ENCODE results near the gene UBE2D2. TPM values are rescaled to one million over a fixed set of nuclear protein-coding genes. Genes with fewer than 3 reads are reported as not detected.

The UBE2D2 gene
- total and polyA plus RNA-seq, 7 donors: 61.5 to 177 (median 93.0) TPM

- WGBS, 2 donors: 16 to 51% methylated on average over 23 of the region's 23 CpGs
- intact Hi-C loops (cut with DNase I): no loop called here
- Histone ChIP-seq H3K27me3 (peaks cover 0 to 20% (median 0%) of the 10 kb centered on the region in 3 donors), H3K4me3 (peak overlapping the region in 2 of 4 donors; percentile 11 to 86), H3K9me3 (no peaks in the 10 kb centered on the region), H3K36me3 (no peaks in the 10 kb centered on the region), H3K4me1 (peaks cover 0 to 93% (median 90%) of the 10 kb centered on the region in 4 donors), H3K27ac (peak overlapping the region; percentile 92 to 95 (median 94))
- DNase-seq: peak; percentile 91
- no peak for TF ChIP-seq CTCF (IDR thresholded peaks at IDR 0.05)
- TF ChIP-seq POLR2A (IDR thresholded peaks at IDR 0.05): no peak
- TF ChIP-seq EP300 (IDR thresholded peaks at IDR 0.05): no peak
- TF ChIP-seq POLR2AphosphoS5 (IDR thresholded peaks at IDR 0.05): peak in 2 of 4 donors; percentile 25 to 63
Measured at GRCh38 chr5:139651853-139652787, 91.0 kb downstream of the UBE2D2 start.

- Histone ChIP-seq H3K27me3 (peaks cover 0 to 20% (median 0%) of the 10 kb centered on the region in 3 donors), H3K4me3 (peak overlapping the region in 2 of 4 donors; percentile 11 to 86), H3K27ac (peak overlapping the region; percentile 92 to 95 (median 94)), H3K4me1 (peaks cover 0 to 93% (median 90%) of the 10 kb centered on the region in 4 donors), H3K36me3 (no peaks in the 10 kb centered on the region), H3K9me3 (no peaks in the 10 kb centered on the region)
- TF ChIP-seq CTCF (IDR thresholded peaks at IDR 0.05) (peak in 1 of 4 experiments; percentile 18), POLR2A (IDR thresholded peaks at IDR 0.05) (no peak), EP300 (IDR thresholded peaks at IDR 0.05) (no peak), POLR2AphosphoS5 (IDR thresholded peaks at IDR 0.05) (no peak)
- intact Hi-C loops (cut with DNase I): no loop called here
- WGBS, 2 donors: 51 to 70% methylated on average over 5 of the region's 5 CpGs
- DNase-seq: no peak
Measured at GRCh38 chr5:139652788-139653241, 91.7 kb downstream of the UBE2D2 start.

GRCh38 chr5:139653616-139654015, 92.5 kb downstream of the UBE2D2 start:
- intact Hi-C loops (cut with DNase I): no loop called here
- WGBS, 2 donors: 53 to 68% methylated on average over 5 of the region's 5 CpGs
- Histone ChIP-seq H3K4me3 (no peak overlapping the region), H3K27me3 (peaks cover 0 to 20% (median 0%) of the 10 kb centered on the region in 3 donors), H3K9me3 (no peaks in the 10 kb centered on the region), H3K4me1 (peaks cover 0 to 99% (median 95%) of the 10 kb centered on the region in 4 donors), H3K27ac (peak overlapping the region; percentile 92 to 95 (median 94)), H3K36me3 (no peaks in the 10 kb centered on the region)
- DNase-seq: no peak
- TF ChIP-seq POLR2AphosphoS5 (IDR thresholded peaks at IDR 0.05) (no peak), POLR2A (IDR thresholded peaks at IDR 0.05) (no peak), EP300 (IDR thresholded peaks at IDR 0.05) (no peak), CTCF (IDR thresholded peaks at IDR 0.05) (no peak)

- peaks cover 0 to 100% (median 98%) of the 10 kb centered on the region in 4 donors for H3K4me1 ChIP-seq
- no peaks in the 10 kb centered on the region for H3K36me3 ChIP-seq
- intact Hi-C loops (cut with DNase I): no loop called here
- 65 to 66% methylated on average over 3 of the region's 3 CpGs for WGBS, 2 donors
- peaks cover 0 to 15% (median 0%) of the 10 kb centered on the region in 3 donors for H3K27me3 ChIP-seq
- no peak for DNase-seq
- H3K9me3 ChIP-seq: no peaks in the 10 kb centered on the region
- no peak overlapping the region for H3K4me3 ChIP-seq
- H3K27ac ChIP-seq: peak overlapping the region; percentile 92 to 95 (median 94)
- no peak for TF ChIP-seq POLR2A (IDR thresholded peaks at IDR 0.05)
Measured at GRCh38 chr5:139654464-139654863, 93.3 kb downstream of the UBE2D2 start.

- intact Hi-C loops (cut with DNase I): no loop called here
- H3K27ac ChIP-seq: peak overlapping the region; percentile 92 to 95 (median 94)
- H3K27me3 ChIP-seq: peaks cover 0 to 12% (median 0%) of the 10 kb centered on the region in 3 donors
- no peaks in the 10 kb centered on the region for H3K9me3 ChIP-seq
- TF ChIP-seq POLR2A (IDR thresholded peaks at IDR 0.05): no peak
- DNase-seq: no peak
- 72 to 74% methylated on average over 13 of the region's 13 CpGs for WGBS, 2 donors
- H3K36me3 ChIP-seq: no peaks in the 10 kb centered on the region
- H3K4me1 ChIP-seq: peaks cover 0 to 100% (median 98%) of the 10 kb centered on the region in 4 donors
- no peak overlapping the region for H3K4me3 ChIP-seq
Measured at GRCh38 chr5:139654871-139655491, 93.8 kb downstream of the UBE2D2 start.
